Measurements from ENCODE around the gene BST2. TPM values are rescaled to one million over a fixed set of nuclear protein-coding genes. Genes with fewer than 3 reads are reported as not detected.

The BST2 gene
- total and polyA plus RNA-seq, 10 of the 15 experiments (the other 5 are each of a cell fraction or from before 2014, with no cell fraction given) = 16.6 to 372 (median 264) TPM

GRCh38 chr19:17370026-17370587, 35.3 kb downstream of the BST2 start (continued):
- TF ChIP-seq ZBTB33 (IDR thresholded peaks at IDR 0.05) (no peak), SREBF2 (IDR thresholded peaks at IDR 0.05; ENCODE audit: low read length) (no peak), EZH2 (IDR thresholded peaks at IDR 0.05; ENCODE audit: borderline replicate concordance, control insufficient read depth, low read depth, low read length) (no peak), MLLT1 (IDR thresholded peaks at IDR 0.05) (peak; percentile 90), SIN3A (IDR thresholded peaks at IDR 0.05; ENCODE audit: low read depth, low read length) (no peak), GATAD2B (conservative IDR thresholded peaks at IDR 0.05; ENCODE audit: low read depth) (0 out of 2 replicates have a peak, but pooled peaks have one; percentile 58), YY1 (IDR thresholded peaks at IDR 0.05; ENCODE audit: low read depth, low read length) (no peak), FOXM1 (IDR thresholded peaks at IDR 0.05; ENCODE audit: low read depth, low read length) (peak; percentile 80; the same call in 1 of the 2 replicates), FOXK2 (IDR thresholded peaks at IDR 0.05) (no peak), MXI1 (IDR thresholded peaks at IDR 0.05; ENCODE audit: low read depth, low read length) (no peak; the same call in 1 of the 2 replicates), ATF2 (IDR thresholded peaks at IDR 0.05; ENCODE audit: low read length) (peak; percentile 79; the same call in 1 of the 2 replicates), BMI1 (IDR thresholded peaks at IDR 0.05; ENCODE audit: borderline replicate concordance) (no peak; the same call in 1 of the 2 replicates), CEBPZ (IDR thresholded peaks at IDR 0.05; ENCODE audit: low read depth, low read length) (no peak), KDM1A (IDR thresholded peaks at IDR 0.05; ENCODE audit: borderline replicate concordance) (no peak), ZNF24 (IDR thresholded peaks at IDR 0.05) (no peak), TCF3 (IDR thresholded peaks at IDR 0.05; ENCODE audit: borderline replicate concordance, insufficient read depth, low read depth, low read length) (peak; percentile 75; the same call in 1 of the 2 replicates), POLR2AphosphoS2 (IDR thresholded peaks at IDR 0.05; ENCODE audit: low read depth, low read length) (no peak), KLF5 (IDR thresholded peaks at IDR 0.05; ENCODE audit: partially characterized antibody) (no peak), ATF3 (IDR thresholded peaks at IDR 0.05; ENCODE audit: borderline replicate concordance, extremely low read depth, low read depth, low read length) (no peak), IKZF2 (IDR thresholded peaks at IDR 0.05) (peak; percentile 93 to 96), STAT1 (conservative IDR thresholded peaks at IDR 0.05) (no peak; the same call in 1 of the 2 replicates), RAD51 (IDR thresholded peaks at IDR 0.05) (peak; percentile 97), ESRRA (IDR thresholded peaks at IDR 0.05; ENCODE audit: low read length) (no peak)
